Measurements from ENCODE around the gene MID1. TPM values are rescaled to one million over a fixed set of nuclear protein-coding genes. Genes with fewer than 3 reads are reported as not detected.

Gene MID1
- total RNA-seq, 3 donors from 2014 or later = 6.9 to 18.9 (median 10.8) TPM

- H3K36me3 ChIP-seq = no peaks in the 10 kb centered on the region
- TF ChIP-seq POLR2AphosphoS5 (IDR thresholded peaks at IDR 0.05) (no peak), POLR2A (IDR thresholded peaks at IDR 0.05) (no peak), CTCF (IDR thresholded peaks at IDR 0.05) (no peak)
- no peak for DNase-seq (ENCODE audit: low spot score in 2 of 2)
- peaks cover 0 to 7% of the 10 kb centered on the region in 2 donors for H3K27me3 ChIP-seq
- H3K9me3 ChIP-seq = no peaks in the 10 kb centered on the region
- H3K27ac ChIP-seq = no peak overlapping the region
- H3K4me3 ChIP-seq = no peak overlapping the region
- no peaks in the 10 kb centered on the region for H3K4me1 ChIP-seq
- intact Hi-C loops (cut with DNase I; ENCODE audit: low total_unique reads) = no loop called here
Measured at GRCh38 chrX:10519278-10519677, 101.1 kb downstream of the MID1 start.

- DNase-seq (ENCODE audit: low spot score in 2 of 2) = no peak
- H3K9me3 ChIP-seq = no peaks in the 10 kb centered on the region
- no peaks in the 10 kb centered on the region for H3K4me1 ChIP-seq
- intact Hi-C loops (cut with DNase I; ENCODE audit: low total_unique reads) = no loop called here
- no peak overlapping the region for H3K27ac ChIP-seq
- TF ChIP-seq POLR2AphosphoS5 (IDR thresholded peaks at IDR 0.05) (no peak), POLR2A (IDR thresholded peaks at IDR 0.05) (no peak), CTCF (IDR thresholded peaks at IDR 0.05) (no peak)
- peaks cover 0 to 7% of the 10 kb centered on the region in 2 donors for H3K27me3 ChIP-seq
- H3K36me3 ChIP-seq = no peaks in the 10 kb centered on the region
- H3K4me3 ChIP-seq = no peak overlapping the region
Measured at GRCh38 chrX:10518073-10518472, 102.3 kb downstream of the MID1 start.

GRCh38 chrX:10516781-10517322 is 103.5 kb downstream of the MID1 start:
- H3K9me3 ChIP-seq = no peaks in the 10 kb centered on the region
- intact Hi-C loops (cut with DNase I; ENCODE audit: low total_unique reads) = no loop called here
- H3K27ac ChIP-seq = no peak overlapping the region
- H3K27me3 ChIP-seq = peaks cover 0 to 2% of the 10 kb centered on the region in 2 donors
- no peak overlapping the region for H3K4me3 ChIP-seq
- H3K36me3 ChIP-seq = no peaks in the 10 kb centered on the region
- DNase-seq (ENCODE audit: low spot score in 2 of 2) = no peak
- H3K4me1 ChIP-seq = no peaks in the 10 kb centered on the region
- TF ChIP-seq CTCF (IDR thresholded peaks at IDR 0.05) (no peak), POLR2AphosphoS5 (IDR thresholded peaks at IDR 0.05) (no peak), POLR2A (IDR thresholded peaks at IDR 0.05) (no peak)

- H3K4me3 ChIP-seq = no peak overlapping the region
- H3K4me1 ChIP-seq = no peaks in the 10 kb centered on the region
- no peaks in the 10 kb centered on the region for H3K27me3 ChIP-seq
- H3K9me3 ChIP-seq = no peaks in the 10 kb centered on the region
- no peaks in the 10 kb centered on the region for H3K36me3 ChIP-seq
- no peak for TF ChIP-seq CTCF (IDR thresholded peaks at IDR 0.05)
- no peak for TF ChIP-seq POLR2A (IDR thresholded peaks at IDR 0.05)
- no peak for TF ChIP-seq POLR2AphosphoS5 (IDR thresholded peaks at IDR 0.05)
- intact Hi-C loops (cut with DNase I; ENCODE audit: low total_unique reads) = no loop called here
- no peak overlapping the region for H3K27ac ChIP-seq
- DNase-seq (ENCODE audit: low spot score in 2 of 2) = no peak
Measured at GRCh38 chrX:10514891-10515290, 105.5 kb downstream of the MID1 start.

- Histone ChIP-seq H3K4me3 (no peak overlapping the region), H3K4me1 (no peaks in the 10 kb centered on the region), H3K27me3 (peaks cover 0 to 3% of the 10 kb centered on the region in 2 donors), H3K9me3 (no peaks in the 10 kb centered on the region), H3K36me3 (no peaks in the 10 kb centered on the region), H3K27ac (peak overlapping the region in 1 of 2 donors; percentile 17)
- intact Hi-C loops (cut with DNase I; ENCODE audit: low total_unique reads) = no loop called here
- no peak for TF ChIP-seq POLR2A (IDR thresholded peaks at IDR 0.05)
- DNase-seq (ENCODE audit: low spot score in 2 of 2) = no peak
Measured at GRCh38 chrX:10513974-10514373, 106.4 kb downstream of the MID1 start.

- TF ChIP-seq POLR2AphosphoS5 (IDR thresholded peaks at IDR 0.05) = no peak
- no peak for TF ChIP-seq CTCF (IDR thresholded peaks at IDR 0.05)
- TF ChIP-seq POLR2A (IDR thresholded peaks at IDR 0.05) = no peak
- peak overlapping the region in 1 of 2 donors; percentile 36 for H3K27ac ChIP-seq
- no peaks in the 10 kb centered on the region for H3K36me3 ChIP-seq
- DNase-seq (ENCODE audit: low spot score in 2 of 2) = no peak
- peaks cover 0 to 3% of the 10 kb centered on the region in 2 donors for H3K27me3 ChIP-seq
- intact Hi-C loops (cut with DNase I; ENCODE audit: low total_unique reads) = no loop called here
- H3K4me3 ChIP-seq = no peak overlapping the region
- H3K9me3 ChIP-seq = no peaks in the 10 kb centered on the region
- H3K4me1 ChIP-seq = no peaks in the 10 kb centered on the region
Measured at GRCh38 chrX:10512741-10513140, 107.6 kb downstream of the MID1 start.

Measured in breast epithelium (tissue), 4 donors.